ENCODE data around the gene TANGO2.

TANGO2 gene

DNA sequence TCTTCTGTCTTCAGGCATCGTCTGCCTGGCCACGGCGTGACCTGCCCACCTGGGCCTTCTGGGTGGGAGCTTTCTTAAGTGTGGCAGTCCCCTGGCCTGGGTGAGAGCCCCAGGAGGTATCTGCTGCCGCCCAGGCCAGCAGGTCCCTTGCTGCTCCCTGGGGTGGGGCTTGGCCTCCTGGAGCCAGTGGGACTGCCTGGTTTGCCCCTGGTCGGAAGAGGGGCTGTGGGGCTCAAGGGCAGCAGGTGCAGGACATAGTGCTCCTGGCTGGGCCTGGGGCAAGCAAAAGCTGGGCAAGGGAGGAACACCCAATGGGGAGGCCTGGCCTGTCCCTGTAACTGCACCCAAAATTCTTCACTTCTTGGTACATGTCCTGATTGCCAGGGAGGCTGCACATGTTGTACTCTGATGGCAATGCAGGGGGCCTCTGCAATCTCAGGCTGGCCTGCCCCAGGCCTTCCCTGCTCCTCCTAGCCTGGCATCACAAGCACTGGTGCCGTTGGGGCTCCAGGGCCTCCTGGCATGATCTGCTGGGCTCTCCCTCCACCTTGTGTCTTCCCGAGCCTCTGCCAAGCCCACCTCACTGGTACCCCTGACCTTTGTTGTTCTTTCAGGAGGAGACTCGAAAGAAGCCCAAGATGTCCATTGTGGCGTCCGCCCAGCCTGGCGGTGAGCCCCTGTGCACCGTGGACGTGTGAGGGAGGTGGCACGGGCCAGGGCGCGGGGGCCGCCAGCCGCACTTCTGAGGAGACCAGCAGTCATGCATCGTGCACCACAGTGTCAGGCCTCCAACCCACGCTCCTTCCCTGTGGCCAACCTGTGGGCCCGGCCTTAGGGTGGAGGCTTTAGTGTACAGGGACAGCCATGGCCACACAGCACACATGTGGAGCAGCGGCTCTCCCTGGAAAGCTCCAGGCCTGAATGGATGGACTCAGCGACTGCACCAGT lies 88.8 kb downstream of the TANGO2 start:
- no peak for DNase-seq

DNA sequence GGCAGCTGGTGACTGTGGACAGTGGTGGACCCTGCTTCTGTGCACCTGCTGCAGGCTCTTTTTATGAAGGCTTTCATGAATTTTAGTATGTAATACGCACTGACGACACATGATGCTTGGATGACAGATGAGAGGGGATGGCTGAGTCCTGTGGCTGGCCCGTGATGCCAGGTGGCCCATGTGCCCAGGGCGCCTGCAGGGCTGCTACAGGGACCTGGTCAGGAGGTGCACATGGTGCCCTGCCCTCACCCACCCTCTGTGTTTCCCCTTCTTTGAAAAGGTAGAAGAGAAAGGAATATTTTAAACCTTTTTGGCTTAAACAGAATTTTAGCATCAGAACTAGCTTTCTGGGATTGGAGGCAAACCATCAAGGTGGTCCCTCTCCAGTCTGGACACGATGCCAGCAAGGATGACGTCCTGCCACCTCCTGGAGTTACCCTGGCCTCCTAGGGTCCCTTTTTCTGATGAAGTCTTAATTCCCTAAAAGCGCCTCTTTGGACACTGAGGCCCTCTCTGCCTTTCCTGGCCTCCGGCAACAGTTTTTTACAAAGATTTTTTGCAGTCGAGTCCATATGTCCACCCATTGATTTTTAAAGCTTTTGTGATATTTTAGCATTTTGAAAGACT lies 89.6 kb downstream of the TANGO2 start:
- DNase-seq, result no peak

DNA sequence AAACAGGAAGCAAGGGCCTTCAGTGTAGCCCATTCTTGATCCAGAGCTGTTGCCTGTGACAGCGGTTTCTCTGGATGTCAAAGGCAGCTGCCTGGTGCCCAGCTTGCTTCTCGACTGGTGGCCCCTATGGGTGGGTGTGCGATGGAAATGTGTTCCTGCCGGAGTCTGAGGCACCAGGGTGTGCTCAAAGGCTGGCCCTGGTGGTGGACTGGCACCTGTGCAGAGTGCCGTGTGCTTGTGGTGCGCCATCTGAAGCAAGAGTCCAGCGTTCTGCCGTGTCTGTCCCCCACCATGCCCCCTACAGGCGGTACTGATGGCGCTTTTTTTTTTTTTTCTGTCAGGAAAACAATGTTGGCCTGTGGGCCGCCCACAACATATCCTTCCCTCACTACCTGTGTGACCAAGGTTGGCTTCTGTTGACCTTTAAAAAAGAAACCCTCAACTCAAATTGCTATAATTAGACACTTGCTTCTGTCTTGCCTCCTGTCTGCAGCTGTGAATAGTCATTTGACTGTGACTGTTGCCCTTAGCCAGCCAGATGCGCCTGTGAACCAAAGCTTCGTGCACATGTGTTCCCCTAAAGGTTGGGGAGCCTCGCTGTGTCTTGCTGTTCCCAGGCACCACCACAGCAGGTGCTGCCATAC lies 90.3 kb downstream of the TANGO2 start:
- no peak for DNase-seq

DNA sequence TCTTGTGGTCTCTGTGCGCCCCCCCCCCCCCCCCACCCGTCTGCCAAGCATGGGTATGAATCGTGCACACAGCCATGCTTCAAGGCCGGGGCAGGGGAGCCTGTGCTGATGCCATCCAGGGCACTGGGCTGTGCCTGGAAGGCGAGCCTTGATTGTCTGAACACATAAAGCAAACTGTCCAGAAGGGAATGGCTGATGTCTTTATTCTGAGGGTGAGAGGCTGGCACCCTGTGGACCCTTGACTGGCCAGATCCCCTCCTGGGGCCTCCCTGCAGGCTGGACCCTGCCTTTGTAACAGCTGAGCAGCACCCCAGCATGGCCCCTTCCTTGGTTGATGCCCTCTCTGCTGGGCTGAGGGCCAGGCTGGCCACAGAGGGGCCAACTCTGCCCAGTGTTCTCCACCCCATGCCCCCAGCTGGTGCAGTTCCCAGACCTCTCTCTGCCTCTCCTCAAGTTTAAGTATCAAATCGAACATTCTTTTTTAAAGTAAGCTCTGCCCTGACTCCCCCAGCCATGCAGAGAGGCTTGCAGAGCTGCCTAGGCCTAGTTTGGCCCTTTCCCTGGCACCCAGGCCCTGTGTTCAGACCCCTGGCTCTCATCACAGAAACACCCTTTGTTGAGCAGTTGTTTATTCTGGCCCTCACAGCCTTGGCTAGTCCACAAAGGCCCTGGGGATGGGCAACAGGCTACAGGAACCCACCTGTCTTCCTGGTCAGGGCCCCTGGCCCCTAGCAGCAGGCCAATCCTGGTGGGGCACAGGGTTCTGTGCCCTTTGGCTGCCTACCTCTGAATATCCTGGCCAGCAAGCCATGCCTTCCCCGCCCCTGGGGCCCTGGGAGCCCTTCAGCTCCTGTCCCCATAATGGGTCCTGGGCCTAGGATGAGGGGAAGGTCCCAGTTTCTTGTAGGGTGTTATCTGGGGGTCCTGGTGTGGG lies 91.0 kb downstream of the TANGO2 start:
- no peak for DNase-seq

- no peak for DNase-seq
Observed at GRCh38 chr22:20112623-20113511, 92.0 kb downstream of the TANGO2 start.

DNA sequence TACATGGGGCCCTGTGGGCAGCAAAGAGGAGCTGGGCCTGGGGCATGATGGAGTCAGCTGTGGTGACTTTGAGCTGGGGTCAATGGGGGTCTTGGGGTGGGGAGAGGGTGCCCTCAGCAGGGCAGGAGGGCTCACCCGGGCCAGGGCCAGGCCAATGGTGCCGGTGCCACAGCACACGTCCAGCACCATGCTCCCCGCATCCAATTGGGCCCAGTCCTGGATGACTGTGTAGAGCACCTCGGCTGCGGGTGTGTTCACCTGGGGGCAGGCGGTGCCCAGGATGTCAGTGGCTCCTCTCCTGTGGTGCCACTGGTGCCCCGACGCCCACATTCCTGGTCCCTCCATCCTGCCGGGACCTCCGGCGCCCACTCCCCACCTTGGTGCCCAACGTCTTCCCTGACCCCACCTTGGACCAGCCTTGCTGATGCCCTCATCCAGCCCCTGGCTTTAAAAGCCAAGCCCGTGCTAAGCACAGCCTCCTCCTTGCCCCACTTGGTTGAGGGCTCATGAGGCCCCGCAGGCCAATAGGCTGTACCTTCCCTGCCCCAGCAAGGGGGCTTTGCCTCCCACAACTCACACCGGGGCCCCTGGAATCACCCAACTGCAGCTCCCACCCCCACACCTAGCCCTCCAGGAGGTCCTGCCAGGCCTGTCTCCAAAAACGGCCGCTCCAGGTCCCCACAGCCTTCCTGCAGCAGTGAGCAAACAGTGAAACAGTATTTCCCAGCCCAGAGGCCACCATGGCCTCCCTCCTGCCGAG lies 92.8 kb downstream of the TANGO2 start:
- no peak for DNase-seq

DNA sequence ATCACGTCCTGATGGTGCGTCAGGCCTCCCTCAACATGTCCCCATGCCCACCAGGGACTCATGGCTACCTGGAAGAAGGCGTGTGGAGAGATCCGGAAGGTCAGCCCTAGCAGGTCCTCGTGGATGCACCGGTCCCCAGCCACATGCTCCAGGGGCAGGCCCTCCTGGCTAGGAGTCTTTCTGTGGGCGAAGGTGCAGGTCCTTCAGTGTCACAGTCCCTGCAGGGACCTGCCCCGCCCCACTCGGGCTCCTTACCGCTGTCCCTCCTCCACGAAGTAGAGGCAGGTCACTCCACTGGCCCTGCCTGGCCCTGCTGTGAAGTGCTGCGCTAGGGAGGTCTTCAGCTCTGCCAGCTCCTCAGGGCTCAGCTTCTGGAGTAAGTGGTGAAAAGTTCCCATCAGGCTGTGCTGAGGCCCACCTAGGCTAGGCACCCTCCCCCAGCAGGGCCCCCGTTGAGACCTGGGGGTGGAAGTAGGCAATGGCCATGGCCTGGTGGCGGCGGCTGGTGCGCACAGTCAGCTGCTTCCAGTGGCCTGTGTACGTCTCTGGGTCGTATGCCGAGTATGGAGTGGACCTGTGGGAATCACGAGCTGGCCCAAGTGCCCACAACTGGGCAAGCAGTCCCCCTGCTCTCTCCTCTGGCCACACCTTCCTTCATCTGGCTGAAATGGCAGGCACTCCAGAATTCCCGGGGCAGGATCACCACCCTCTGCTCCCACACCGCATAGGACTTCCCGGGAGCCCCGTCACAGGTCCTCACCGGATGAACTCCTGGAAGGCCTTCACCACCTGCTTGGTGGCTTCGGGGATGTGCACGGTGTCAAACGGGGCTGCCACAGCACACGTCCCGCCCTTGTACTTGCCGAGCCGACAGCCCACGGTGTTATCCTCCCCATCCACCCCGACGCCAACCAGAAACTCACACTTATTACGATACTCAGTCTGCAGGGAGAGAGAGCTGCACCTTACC lies 93.9 kb downstream of the TANGO2 start:
- DNase-seq, result no peak

GRCh38 chr22:20115691-20116375 lies 94.9 kb downstream of the TANGO2 start, which contains the start of gene RANBP1:
Gene RANBP1 (plus strand): TSS chr22:20116104. CDS start chr22:20116185, 81 bp downstream.
- DNase-seq, result no peak

DNA sequence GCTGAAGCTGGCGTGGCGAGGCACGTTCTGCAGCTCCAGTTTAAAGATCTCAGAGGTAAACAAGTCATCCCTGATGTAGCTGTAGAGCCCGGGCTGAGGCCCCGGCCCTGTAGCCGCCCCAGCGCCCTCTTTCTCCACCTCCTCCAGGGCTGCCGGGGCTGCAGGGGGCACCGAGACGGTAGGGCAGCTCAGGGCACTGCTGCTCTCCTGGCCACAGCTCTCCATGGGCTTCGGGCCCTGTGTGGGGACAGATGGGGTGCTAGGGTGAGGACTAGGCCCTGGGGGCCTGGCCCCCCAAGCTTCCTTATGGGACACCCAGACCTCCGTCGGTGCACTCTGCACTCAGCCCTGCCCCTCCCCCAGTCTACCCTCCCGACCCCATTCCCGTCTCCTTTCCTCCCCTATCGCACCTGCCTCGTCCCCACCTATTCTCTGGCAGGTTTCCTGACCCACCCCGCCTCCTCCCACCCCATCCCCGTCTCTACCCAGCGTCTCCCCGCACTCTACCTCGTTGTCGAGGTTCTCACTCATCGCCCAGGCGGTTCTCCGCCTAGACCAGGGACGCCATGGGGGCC lies 95.6 kb downstream of the TANGO2 start:
- DNase-seq, result no peak

All from amniotic stem cell (primary cell).